Right renal pelvis (tissue), 4 donors: ENCODE measurements around the gene C1orf198. TPM values are rescaled to one million over a fixed set of nuclear protein-coding genes. Genes with fewer than 3 reads are reported as not detected.

Experiments used
- DNase-seq, 4 donors: peaks; one replicate each; pipeline ENCODE4 v3.0.0-alpha.2; 2013; ENCODE audit warnings: low read depth in 4 of 4, low spot score in 3 of 4, missing footprints in 1 of 4
- polyA plus RNA-seq, 4 donors: library from polyadenylated mRNA; unstranded; fragments of 120-200 nt; gene quantifications; one replicate each; pipeline ENCODE4 v1.2.1, GENCODE V29; 2013; ENCODE audit not compliant: insufficient read length in 4 of 4

Gene C1orf198, protein sequence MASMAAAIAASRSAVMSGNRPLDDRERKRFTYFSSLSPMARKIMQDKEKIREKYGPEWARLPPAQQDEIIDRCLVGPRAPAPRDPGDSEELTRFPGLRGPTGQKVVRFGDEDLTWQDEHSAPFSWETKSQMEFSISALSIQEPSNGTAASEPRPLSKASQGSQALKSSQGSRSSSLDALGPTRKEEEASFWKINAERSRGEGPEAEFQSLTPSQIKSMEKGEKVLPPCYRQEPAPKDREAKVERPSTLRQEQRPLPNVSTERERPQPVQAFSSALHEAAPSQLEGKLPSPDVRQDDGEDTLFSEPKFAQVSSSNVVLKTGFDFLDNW
- polyA plus RNA-seq: 10 to 100 TPM; 91.2 to 99.7 (median 94.9) TPM

DNA sequence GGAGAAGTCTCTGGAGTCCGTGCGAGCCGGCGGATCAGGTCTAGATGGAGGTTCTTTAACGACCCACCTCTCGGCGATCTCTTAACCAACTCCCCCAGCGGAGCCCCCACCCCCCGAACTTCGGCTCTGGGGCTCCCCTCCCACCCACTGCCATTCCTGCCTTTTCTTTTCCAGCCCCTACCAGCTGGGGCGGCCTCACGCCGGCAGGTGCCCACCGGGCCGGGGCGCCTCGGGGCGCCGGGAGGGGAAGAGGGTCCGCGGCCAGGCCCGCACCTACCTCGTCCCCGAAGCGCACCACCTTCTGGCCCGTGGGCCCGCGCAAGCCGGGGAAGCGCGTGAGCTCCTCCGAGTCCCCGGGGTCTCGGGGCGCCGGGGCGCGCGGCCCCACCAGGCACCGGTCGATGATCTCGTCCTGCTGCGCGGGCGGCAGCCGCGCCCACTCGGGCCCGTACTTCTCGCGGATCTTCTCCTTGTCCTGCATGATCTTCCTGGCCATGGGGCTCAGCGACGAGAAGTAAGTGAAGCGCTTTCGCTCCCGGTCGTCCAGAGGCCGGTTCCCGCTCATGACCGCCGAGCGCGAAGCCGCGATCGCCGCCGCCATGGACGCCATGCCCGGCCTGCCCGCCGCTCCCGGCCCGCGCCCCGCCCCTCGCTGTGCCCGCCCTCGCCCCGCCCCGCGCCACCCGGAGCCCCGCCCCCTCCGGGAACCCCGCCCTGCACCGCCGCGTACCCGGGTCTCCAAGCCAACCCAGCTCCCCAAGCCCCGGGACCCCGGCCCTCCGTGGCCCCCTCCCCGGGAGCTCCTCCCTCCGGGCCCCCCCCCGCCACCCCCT is at the start of gene C1orf198:
C1orf198 (minus strand) TSS at position 619 of the 833 bp plus-strand sequence; CDS start at position 610, 9 bp downstream.
- DNase-seq: no peak

DNA sequence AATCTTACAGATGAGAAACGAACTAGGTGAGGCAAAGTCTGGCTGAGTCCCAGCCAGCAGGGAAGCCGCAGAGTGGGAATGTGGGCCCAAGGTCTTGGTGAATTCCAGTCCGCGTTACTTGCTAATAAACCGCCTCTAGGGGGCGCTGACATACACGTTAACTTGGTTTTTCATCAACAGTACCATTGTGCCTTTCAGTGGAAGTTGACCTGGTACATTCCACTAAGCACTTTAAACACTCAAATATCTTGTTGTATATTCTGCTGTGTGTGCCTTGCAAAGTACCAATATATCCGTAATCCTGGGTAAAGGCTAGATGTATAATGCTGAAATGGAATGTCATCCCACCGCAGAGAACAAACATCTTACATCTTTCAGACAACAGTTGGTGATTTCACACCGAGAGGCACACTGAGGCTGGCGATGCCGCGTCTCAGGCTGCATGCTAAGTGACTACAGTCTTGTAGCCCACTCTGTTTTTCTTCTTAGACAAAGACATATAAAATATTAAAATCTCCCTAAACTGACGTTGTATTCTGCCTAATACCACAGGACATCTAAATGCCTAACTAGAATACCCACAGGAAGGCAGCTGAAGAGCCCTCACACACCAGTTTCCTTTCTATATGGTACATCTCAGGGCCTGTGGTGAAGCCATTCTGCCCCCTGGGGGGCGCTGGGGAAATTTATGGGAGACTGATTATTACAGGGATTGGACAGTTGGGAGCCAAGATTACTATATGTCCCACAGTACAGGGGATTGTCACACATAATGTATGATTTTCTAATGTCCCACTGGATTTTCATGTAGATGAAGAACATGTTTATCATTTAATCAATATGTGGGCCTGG is 49.2 kb upstream of the C1orf198 start:
- DNase-seq: peak in 3 of 4 donors; percentile 45 to 62 (median 60)

DNA sequence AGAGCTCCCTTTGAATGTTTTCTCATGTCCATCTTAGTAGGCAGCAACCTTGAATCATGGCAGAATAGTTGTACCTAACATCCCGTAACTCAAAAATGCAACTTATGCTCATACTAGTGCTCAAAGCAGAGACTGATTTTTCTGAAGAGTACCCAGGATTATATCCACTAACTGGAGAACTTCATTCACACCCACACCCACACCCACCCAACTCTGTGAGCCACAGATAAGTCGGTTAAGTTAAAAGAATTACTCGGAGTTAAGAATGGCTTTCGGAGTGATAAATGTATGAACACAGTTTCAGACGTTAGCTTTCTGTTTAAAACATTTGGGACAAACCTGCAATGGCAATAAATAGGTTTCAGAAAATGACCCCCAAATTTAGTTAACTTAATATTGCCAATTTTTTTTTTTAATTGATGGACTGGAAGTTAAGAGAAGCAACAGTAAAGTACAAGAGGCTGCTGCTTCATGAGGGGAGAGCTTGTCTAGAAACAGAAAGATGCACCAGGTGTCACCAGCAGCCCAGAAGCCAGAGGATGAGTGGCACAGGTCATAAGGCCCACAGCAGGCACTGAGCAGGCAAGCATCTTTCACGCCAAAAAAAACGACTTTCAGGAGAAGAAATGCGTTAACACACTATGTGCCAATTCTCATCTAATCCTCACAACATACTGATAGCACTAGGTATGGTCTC is 48.4 kb upstream of the C1orf198 start:
- no peak for DNase-seq

DNA sequence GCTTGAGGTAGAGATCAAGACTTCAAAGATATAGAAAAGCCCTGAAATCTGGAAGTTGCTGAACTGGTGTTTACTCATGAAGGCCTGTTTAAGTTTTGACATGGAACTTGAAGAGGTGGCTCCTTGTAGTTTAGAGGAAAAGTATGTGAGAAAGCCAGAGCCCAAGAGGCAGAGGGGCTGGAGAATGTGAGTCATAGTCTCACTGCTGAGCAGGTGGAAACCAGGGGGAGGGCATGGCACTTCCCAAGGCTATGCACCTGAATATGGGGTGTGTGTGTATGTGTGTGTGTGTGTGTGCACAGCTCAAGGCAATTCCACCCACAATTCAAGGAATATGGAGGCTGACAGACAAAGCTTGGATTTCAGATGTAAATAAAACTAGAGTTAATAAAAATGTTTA is 46.8 kb upstream of the C1orf198 start:
- no peak for DNase-seq

DNA sequence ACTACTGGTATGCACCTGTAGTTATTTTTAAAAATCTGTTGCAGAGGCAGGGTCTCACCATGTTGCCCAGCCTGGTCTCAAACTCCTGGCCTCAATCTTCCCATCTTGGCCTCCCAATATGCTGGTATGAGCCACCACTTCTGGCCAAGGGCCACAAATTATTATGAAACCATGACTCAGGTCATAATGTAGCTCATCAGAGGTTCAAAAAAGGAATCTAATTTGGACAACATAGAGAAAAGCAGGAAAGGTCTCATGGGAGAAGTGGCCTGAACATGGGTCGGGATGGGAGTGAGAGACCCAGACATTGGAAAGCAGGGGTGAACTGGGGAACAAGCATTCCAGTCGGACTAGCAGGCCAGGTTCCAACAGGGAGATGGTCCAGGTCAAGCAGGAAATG is 45.2 kb upstream of the C1orf198 start:
- DNase-seq: no peak

DNA sequence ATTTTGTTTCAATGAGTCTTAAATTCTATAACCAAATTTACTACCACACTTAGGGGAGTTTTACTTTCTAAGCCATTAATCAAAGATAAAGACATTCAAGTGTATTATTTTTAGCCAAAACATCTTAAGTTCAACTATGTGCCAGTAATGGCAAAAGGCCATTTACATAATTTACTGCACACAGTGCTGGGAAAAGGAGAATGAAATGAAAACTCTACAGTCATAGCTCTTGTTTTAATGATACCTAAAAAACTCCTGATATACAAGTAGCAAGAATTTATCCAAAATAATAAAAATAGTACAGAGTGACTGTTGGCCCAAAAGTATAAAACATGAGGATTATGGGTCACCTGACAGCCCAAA is 42.4 kb upstream of the C1orf198 start:
- peak in 1 of 4 donors; percentile 59 for DNase-seq

DNA sequence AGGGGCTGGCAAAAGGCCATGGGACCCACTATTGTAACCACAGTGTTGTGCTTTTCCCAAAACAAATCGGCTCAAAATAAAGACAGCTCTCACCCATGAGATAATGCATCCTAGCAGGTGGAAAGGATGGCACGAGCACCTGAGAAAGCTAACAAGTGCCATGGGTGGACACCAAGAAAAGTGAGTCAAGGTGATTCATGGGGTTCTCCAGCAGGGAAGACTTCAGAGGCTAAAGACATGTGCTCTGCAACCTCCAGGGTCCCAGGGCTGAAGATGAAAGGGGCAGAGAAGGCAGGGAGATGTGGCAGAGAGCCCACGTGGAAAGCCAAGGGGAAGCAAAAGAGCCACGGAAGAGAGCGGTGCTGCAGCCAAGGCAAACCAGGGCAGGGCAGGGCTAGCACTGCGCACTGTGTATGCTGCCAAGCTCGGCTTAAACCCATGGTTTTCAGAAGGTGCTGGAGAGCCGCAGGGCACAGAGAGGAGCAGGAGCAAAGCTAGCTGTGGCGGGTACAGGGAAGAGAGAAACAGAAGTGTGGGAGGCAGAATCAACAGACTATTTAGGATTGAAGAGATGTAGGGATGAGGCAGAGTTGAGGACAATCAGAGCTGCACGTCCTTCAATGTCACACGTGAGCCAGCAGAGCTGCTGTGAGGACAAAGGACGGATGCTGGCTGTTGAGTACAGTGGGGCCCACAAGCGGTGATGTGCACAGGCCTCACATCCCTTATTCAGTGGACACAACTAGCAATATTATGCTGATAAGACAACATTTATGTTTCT is 41.8 kb upstream of the C1orf198 start:
- no peak for DNase-seq

DNA sequence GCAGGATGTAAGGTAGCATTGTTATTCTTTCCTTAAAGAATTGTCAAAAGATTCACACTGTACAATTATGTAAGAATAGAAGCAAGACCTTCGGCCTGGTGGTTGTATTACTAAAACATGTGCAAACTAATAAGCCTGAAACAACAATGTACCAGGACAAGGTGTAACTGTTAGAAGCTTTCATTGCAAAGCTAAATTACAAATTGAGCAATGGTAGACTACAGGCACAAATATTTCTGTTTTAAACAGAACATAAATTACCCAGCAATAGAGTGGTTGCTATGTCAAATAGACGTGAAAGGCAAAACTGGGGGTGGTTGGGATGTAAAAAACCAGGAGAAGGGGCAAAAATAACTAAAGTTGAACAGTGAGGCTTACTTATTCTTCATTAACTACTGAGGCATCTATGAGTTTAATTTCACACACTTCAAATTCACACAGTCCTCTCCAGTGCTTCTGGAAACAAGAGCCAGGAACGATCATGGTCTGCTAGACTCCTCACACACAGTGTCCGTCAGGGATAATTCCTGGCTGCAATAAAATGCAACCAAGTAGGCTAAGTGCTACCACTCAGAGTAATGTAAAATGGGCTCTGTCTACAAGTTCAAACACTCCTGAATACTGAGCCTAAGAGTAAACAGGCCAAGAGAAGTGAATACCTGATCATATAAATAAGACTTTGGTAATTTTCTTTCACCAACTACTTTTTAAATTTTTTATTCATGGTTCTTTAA is 39.3 kb upstream of the C1orf198 start:
- no peak for DNase-seq

DNA sequence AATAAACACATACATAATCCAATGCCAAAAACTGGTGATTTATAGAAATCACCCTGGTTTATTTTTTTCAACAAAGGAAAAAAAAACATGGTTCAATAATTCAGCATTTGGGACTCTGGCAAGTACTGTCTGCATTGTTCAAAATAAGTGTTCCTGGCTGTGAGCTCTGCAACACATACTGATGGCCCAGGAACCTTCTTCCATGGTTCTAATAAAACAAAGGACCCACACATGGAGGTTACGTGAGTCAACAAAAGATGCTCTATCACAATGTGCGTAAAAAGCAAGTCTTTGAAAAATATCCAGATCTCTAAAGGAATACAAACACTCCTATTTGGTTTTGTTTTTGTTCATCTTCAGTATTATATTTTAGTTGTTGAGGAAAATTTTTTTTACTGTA is 37.9 kb upstream of the C1orf198 start:
- DNase-seq: no peak

DNA sequence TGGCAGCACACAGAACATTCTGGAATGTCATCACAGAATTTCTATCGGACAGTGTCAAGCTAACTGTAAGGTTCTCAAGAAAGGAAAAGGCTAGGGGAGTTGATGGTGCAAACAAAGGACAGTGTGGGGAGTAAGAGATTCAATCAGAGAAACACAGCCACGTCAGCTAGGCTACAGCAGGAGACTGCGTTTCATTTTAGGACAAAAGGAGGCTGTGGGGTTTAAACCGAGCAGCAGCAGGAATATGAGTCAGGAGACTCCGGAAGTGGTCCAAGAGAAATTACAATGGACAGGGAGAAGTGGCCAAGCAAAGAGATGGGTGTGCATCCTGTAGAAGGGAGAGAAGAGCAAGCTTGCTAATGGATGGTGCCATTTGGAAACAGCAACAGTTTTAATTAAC is 37.4 kb upstream of the C1orf198 start:
- DNase-seq: no peak

DNA sequence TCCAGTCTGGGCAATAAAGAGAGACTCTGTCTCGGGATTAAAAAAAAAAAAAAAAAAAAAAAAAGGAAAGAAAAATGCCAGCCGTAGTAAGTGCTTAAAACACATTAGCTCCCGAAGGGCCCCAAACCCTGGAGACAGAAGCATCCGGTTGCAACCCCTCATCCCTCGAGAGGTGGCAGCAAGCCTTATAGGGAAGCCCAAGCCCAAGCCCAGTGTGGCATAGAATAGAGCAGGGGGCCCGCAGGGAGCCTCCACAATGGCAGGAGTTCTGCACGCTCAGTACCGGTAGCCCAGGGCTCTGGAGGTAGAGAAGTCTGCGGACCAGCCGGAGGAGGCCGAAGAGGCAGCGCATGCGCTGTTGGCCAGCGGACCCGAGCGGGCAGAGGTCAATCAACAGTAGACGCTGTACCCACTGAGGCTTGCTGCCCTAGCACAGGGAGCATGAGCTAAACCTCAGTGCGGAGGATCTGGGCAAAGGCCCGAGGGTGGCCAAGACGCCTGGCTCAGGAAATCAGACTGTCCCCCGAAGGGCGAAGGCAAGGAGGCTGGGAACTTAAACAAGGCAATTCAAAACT is 34.1 kb upstream of the C1orf198 start:
- no peak for DNase-seq

DNA sequence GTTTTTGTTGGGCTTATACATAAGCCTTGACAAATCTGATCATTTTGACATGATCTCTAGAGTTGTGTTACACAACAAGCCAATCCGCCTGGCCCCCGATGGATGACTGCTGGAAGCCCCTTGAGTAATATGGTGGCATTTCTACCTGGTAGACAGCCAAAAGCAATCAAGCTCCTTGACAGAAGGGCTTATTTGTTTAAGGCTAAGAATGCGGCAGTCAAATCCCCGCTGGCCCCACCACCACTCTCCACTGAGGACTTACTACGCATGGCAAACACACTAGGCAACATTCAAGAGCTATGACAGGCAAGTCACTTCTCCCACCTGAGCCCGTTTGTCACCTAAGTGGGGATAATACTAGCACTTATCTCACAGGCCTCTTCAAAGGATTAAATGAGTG is 33.4 kb upstream of the C1orf198 start:
- no peak for DNase-seq

DNA sequence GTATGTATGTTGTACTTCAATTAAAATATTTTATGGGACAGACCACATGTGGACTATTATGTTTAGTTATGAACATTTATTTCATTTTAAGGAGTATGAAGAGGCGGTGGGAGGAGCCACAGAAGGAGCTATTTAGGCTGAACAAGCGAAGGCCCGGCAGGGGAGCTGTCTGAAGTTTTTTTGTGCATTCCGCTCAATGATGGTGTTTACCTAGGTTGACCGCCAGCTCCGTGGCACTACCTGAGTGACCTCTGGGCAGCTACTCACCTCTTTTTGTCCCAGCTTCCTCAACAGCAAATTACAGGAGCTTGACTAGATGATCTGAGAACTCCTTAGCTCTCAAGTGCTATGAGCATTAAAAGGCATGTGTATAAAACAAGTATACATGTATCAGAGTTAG is 32.7 kb upstream of the C1orf198 start:
- DNase-seq: no peak

DNA sequence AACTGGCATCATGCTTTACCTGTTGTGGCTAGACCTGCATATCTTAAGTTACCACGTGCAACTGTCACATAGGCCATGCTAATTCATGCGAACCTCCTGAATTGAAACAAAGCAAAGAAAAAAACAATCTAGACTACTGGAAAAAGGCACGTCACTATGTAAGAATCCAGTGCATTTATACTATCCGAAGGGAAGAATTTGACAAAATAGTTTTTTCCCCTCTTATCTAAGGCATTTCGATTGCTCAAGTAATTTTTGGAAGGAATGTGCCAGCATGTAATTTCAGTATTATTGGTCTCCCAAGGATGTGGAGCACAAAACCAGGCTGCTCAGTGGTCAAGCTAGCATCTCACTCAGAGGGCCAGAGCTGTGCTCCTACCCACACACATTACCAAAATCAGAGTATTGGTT is 31.5 kb upstream of the C1orf198 start:
- DNase-seq: no peak

DNA sequence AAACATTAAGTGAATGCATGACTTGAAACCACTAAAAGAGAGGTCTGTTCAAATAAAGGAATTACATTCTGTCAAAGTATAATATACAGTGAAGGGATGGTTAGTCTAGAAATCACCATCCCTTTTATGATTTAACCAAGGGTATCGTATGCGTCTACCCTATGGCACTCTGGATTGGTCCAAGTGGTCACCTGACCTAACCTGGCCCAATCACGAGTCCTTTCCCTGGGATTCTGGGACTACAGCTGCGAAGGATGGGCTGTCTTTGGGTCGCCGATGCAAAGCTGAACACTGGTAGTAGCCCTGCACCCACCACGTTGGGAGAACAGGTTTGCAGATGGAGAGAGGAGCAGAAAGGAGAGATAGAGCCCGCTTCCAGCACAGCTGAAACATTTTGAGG is 30.4 kb upstream of the C1orf198 start:
- DNase-seq: no peak

DNA sequence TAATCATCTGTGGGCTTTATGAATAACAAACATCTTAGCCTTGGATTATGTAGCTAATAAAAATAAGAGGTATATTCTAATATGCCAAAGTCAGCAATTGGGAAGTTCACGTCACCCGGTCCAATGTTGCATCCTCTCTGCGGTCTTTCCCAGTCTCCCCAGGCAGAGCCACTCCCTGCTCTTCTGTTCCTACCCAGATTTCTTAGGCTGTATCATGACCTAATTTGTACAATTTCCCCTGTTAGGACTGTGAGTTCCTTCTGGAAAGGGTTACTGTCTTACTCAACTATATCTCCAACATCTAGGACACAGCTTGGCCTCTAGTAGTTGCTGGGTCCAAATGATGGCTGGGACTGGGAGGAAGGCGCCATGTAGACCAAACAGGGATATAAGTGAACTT is 29.8 kb upstream of the C1orf198 start:
- DNase-seq: no peak

DNA sequence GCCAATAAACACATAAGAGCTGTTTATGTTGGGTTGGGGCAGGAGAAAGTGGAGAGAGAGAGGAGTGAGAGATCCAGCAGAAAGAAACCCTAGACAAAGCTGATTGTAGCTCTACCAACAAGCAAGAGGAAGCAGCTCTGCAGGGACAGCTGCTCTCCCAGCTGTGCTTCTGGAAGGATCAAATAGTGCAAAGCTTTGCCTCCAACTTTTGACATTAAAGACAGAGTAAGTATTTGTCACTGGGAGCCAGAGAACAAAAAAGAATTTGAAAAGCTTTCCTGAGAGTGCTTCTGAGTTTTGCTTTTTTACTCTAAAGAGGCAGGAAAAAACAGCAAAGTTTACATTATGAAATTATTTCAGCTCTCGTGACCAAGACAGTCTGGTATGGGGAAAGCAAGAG is 28.5 kb upstream of the C1orf198 start:
- no peak for DNase-seq

DNA sequence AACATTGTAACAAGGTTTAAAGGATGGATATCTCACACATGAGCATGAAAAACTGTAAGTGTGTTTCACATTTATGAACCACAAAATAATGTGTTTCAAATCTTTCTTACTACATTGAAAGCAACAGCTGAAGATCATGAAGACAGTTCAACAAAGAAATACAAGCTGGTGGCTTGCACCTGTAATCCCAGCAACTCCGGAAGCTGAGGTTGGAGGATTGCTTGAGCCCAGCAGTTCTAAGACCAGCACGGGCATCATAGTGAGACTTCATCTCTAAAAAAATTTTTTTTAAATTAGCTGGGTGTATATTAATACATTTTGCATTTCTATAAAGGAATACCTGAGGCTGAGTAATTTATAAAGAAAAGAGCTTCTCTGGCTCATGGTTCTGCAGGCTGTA is 27.1 kb upstream of the C1orf198 start:
- no peak for DNase-seq

DNA sequence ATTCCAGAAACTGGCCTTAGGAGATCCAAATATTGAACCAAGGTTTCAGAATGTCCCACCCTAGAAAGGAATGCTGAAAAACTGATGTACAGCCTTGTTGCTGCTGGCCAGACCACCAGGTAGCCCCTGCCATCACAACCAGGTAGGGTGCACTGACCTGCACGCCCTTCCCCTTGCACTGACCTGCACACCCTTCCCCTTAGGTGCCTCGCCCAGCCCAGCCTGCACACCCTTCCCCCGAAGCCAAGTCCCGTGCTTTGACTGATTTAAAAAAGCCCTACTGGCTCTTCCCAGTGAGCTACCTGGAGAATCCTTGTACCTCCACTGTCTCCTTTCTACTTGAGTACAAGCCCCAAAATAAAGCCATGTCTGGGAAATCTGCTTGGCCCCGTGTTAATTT is 26.3 kb upstream of the C1orf198 start:
- no peak for DNase-seq
